Measurements from ENCODE around the gene TIAM1. TPM values are rescaled to one million over a fixed set of nuclear protein-coding genes. Genes with fewer than 3 reads are reported as not detected.

TIAM1 gene
- total RNA-seq, 1 donor from 2014 or later, result 6.6 TPM

DNA sequence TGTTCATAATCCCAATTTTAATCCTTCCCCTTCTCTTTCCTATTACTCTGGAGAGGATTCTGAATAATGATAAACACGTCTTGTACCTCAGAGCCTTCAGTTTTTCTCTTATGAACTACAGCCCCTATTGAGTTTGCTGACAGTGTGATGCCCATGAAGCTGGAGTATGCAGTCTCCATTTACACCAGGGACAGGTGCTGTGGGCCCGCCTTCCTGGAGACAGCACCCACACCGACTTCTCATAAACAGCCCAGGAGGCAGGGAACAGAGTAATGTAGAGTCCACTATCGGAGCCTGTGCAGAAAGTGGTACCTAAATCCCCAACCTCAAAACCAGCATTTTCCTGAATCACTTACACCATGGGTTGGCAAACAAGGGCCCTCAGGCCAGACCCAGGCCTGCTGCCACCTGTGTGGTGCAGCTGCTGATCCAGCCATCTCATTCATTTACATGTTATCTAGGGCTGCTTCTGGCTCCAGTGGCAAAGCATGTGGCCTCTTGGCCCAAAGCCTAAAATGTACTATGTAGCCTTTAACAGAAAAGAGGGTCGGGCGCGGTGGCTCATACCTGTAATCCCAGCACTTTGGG lies 210.7 kb downstream of the TIAM1 start:
- Mint-ChIP-seq H3K4me3 (ENCODE audit: unreplicated experiment) (no peak overlapping the region), H3K9me3 (ENCODE audit: low read depth) (peaks cover 2% of the 10 kb centered on the region), H3K4me1 (ENCODE audit: low read depth) (peaks cover 22% of the 10 kb centered on the region), H3K36me3 (ENCODE audit: low read depth) (peaks cover 3% of the 10 kb centered on the region), H3K27ac (ENCODE audit: unreplicated experiment) (no peak overlapping the region), H3K27me3 (ENCODE audit: low read depth) (no peaks in the 10 kb centered on the region)
- TF ChIP-seq, protein P1, sequence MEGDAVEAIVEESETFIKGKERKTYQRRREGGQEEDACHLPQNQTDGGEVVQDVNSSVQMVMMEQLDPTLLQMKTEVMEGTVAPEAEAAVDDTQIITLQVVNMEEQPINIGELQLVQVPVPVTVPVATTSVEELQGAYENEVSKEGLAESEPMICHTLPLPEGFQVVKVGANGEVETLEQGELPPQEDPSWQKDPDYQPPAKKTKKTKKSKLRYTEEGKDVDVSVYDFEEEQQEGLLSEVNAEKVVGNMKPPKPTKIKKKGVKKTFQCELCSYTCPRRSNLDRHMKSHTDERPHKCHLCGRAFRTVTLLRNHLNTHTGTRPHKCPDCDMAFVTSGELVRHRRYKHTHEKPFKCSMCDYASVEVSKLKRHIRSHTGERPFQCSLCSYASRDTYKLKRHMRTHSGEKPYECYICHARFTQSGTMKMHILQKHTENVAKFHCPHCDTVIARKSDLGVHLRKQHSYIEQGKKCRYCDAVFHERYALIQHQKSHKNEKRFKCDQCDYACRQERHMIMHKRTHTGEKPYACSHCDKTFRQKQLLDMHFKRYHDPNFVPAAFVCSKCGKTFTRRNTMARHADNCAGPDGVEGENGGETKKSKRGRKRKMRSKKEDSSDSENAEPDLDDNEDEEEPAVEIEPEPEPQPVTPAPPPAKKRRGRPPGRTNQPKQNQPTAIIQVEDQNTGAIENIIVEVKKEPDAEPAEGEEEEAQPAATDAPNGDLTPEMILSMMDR (IDR thresholded peaks at IDR 0.05), result no peak
- no peak for DNase-seq (ENCODE audit: low spot score)

DNA sequence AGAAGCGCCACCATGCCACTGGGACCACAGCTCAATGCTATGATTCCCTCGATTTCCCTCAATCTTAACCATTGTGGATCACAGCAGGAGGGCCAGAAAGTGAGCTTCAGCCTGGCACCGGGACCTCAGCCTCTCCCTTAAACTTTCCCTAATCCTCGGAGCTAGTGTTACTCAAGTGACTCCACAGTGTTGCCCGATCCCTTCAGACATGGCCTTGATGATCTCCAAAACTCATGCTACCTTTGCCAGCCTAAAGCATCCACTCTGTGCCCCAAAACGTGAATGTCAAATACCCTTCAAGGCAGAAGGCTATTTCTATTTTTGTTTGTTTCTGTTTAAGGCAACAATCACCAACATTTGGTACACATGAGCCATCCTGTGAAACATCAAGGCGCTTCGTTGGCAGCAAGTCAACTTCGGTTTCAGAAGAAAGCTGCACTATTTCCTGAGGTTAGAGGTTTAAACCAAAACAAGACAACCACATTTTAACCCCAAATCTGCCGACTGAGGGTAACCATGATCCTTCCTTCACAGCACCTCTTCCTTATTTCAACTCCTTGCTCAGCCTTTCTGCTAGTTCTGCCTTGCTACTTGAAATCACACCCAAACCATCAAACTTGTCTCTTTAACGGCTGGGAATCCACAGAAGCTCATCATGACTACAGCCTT lies 211.4 kb downstream of the TIAM1 start:
- peaks cover 2% of the 10 kb centered on the region for H3K9me3 Mint-ChIP-seq (ENCODE audit: low read depth)
- peaks cover 3% of the 10 kb centered on the region for H3K36me3 Mint-ChIP-seq (ENCODE audit: low read depth)
- H3K27ac Mint-ChIP-seq (ENCODE audit: unreplicated experiment), result no peak overlapping the region
- no peak for DNase-seq (ENCODE audit: low spot score)
- H3K4me3 Mint-ChIP-seq (ENCODE audit: unreplicated experiment), result no peak overlapping the region
- TF ChIP-seq, protein P1 (IDR thresholded peaks at IDR 0.05), result no peak
- peaks cover 22% of the 10 kb centered on the region for H3K4me1 Mint-ChIP-seq (ENCODE audit: low read depth)
- H3K27me3 Mint-ChIP-seq (ENCODE audit: low read depth), result no peaks in the 10 kb centered on the region

DNA sequence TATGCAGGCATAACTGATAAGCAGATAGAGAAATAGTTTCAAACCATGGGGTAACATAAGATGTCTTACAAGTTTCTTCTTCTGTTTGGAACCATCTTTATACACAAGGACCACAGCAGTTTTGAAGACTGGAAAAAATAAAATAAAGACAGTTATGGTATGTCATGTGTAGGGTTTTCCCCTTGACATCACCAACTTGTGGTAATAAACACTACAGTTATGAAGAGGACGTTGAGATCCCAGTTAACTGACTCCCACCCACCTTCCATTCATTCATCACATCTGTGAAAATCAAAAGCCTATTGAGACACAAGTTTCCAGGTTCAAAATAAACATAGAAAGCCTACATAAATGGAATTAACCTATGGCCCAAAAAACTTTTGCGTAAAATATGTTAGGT lies 213.2 kb downstream of the TIAM1 start:
- peaks cover 6% of the 10 kb centered on the region for H3K36me3 Mint-ChIP-seq (ENCODE audit: low read depth)

DNA sequence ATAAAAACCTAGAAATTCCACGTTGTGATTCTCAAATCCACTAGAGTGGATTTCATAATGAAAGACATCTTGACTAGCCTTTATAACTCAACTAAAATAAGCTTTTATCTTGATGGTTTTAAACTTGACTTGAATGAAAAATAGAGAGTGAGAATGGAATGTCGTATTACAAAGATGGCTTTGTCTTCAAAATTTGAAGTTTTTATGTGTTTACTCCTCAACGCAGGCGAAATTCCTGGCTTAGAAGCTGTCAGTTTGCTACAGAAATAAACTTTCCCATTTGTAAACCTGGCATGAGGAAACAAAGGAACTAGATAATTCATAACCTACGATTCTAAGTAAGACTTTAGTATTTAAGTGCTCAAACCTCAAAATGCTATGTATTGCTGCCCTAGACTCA lies 215.8 kb downstream of the TIAM1 start:
- H3K36me3 Mint-ChIP-seq (ENCODE audit: low read depth), result peaks cover 7% of the 10 kb centered on the region

More for the DNA sequence above, 213.2 kb downstream of the TIAM1 start:
- TF ChIP-seq, protein P1 (IDR thresholded peaks at IDR 0.05), result no peak
- DNase-seq (ENCODE audit: low spot score), result no peak
- Mint-ChIP-seq H3K27me3 (ENCODE audit: low read depth) (no peaks in the 10 kb centered on the region), H3K9me3 (ENCODE audit: low read depth) (peaks cover 2% of the 10 kb centered on the region), H3K4me3 (ENCODE audit: unreplicated experiment) (no peak overlapping the region), H3K4me1 (ENCODE audit: low read depth) (peaks cover 11% of the 10 kb centered on the region), H3K27ac (ENCODE audit: unreplicated experiment) (no peak overlapping the region)

DNA sequence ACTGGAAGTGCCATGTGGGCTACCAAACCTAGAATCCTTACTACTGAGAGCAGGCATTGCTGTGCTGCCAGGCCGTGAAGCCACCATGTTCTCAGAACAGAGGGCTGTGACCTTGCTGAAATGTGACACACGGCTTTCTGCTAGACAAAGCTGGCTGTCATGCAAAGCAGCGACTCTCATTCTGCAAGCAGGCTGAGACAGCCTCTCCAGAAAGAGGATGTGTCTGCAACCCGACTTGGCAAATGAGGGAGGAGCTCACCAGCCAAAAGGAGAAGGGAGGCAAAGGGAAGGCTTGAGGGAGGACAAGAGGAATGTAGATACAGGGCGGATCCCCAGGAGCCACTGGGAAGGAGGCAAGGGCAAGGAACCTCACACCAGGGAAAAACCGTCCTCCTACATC lies 220.1 kb downstream of the TIAM1 start:
- Mint-ChIP-seq H3K4me3 (ENCODE audit: unreplicated experiment) (no peak overlapping the region), H3K27ac (ENCODE audit: unreplicated experiment) (no peak overlapping the region)

More for the DNA sequence above, 215.8 kb downstream of the TIAM1 start:
- no peak for DNase-seq (ENCODE audit: low spot score)
- TF ChIP-seq, protein P1 (IDR thresholded peaks at IDR 0.05), result no peak
- H3K4me3 Mint-ChIP-seq (ENCODE audit: unreplicated experiment), result no peak overlapping the region
- H3K27ac Mint-ChIP-seq (ENCODE audit: unreplicated experiment), result no peak overlapping the region
- H3K4me1 Mint-ChIP-seq (ENCODE audit: low read depth), result no peaks in the 10 kb centered on the region
- H3K27me3 Mint-ChIP-seq (ENCODE audit: low read depth), result no peaks in the 10 kb centered on the region
- peaks cover 2% of the 10 kb centered on the region for H3K9me3 Mint-ChIP-seq (ENCODE audit: low read depth)

More for the DNA sequence above, 220.1 kb downstream of the TIAM1 start:
- no peaks in the 10 kb centered on the region for H3K27me3 Mint-ChIP-seq (ENCODE audit: low read depth)
- TF ChIP-seq, protein P1 (IDR thresholded peaks at IDR 0.05), result no peak
- H3K36me3 Mint-ChIP-seq (ENCODE audit: low read depth), result peaks cover 7% of the 10 kb centered on the region
- DNase-seq (ENCODE audit: low spot score), result no peak
- H3K9me3 Mint-ChIP-seq (ENCODE audit: low read depth), result no peaks in the 10 kb centered on the region
- no peaks in the 10 kb centered on the region for H3K4me1 Mint-ChIP-seq (ENCODE audit: low read depth)
